ENCODE data around the gene SSR3. TPM values are rescaled to one million over a fixed set of nuclear protein-coding genes. Genes with fewer than 3 reads are reported as not detected.

The SSR3 gene
- total RNA-seq, 1 experiment from 2014 or later: 177 TPM

DNA sequence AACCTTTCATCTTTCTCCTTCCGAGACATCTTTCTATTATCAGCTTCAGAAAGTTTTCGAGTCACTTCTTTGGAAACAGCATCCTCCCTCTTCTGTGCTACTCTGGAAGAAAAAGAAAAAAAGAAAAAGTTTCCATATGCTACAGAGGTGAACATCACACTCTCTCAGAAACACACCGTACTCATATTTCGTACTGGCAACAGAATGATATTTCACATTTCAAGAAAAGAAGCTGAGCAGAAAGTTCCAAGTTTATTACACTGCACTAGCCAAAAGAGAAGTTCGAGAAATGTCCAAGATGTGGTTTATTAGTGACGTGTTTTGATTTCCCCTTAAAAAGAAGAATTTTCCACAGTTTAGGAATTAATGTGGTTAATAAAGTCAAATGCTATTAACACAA, 6.0 kb downstream of the SSR3 start:
- no peak for DNase-seq (ENCODE audit: low read depth, low spot score)
- no peak overlapping the region for H3K4me2 ChIP-seq (ENCODE audit: low read length)
- no peak for ATAC-seq
- peaks cover 6% of the 10 kb centered on the region; the same call in 1 of the 2 replicates for H4K20me1 ChIP-seq (ENCODE audit: insufficient read depth)
- RAD21 ChIA-PET (ENCODE audit: low non-redundant PET in 1 of 2, low total read pairs in 2 of 2, uncharacterized antibody in 2 of 2, unreplicated experiment in 2 of 2): no interaction called here
- H3K4me3 ChIP-seq (replicated peaks in 1 of 2; ENCODE audit: low read depth in 1 of 2, low read length in 2 of 2): no peak overlapping the region
- TF ChIP-seq CBX3 (IDR thresholded peaks at IDR 0.05; ENCODE audit: low read depth): no peak
- no peak for TF ChIP-seq ELF1 (IDR thresholded peaks at IDR 0.05; ENCODE audit: borderline replicate concordance, low read depth)
- TF ChIP-seq, protein P1, sequence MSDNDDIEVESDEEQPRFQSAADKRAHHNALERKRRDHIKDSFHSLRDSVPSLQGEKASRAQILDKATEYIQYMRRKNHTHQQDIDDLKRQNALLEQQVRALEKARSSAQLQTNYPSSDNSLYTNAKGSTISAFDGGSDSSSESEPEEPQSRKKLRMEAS (IDR thresholded peaks at IDR 0.05): no peak
- TF ChIP-seq YY1 (IDR thresholded peaks at IDR 0.05; ENCODE audit: extremely low read depth, insufficient replicate concordance, low read depth, low read length): no peak
- TF ChIP-seq ZFX (IDR thresholded peaks at IDR 0.05): no peak
- TF ChIP-seq, protein P2, sequence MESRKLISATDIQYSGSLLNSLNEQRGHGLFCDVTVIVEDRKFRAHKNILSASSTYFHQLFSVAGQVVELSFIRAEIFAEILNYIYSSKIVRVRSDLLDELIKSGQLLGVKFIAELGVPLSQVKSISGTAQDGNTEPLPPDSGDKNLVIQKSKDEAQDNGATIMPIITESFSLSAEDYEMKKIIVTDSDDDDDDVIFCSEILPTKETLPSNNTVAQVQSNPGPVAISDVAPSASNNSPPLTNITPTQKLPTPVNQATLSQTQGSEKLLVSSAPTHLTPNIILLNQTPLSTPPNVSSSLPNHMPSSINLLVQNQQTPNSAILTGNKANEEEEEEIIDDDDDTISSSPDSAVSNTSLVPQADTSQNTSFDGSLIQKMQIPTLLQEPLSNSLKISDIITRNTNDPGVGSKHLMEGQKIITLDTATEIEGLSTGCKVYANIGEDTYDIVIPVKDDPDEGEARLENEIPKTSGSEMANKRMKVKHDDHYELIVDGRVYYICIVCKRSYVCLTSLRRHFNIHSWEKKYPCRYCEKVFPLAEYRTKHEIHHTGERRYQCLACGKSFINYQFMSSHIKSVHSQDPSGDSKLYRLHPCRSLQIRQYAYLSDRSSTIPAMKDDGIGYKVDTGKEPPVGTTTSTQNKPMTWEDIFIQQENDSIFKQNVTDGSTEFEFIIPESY (IDR thresholded peaks at IDR 0.05; ENCODE audit: extremely low read depth, insufficient replicate concordance, low read length): no peak
- TF ChIP-seq SRF (IDR thresholded peaks at IDR 0.05; ENCODE audit: low read depth): no peak
- TF ChIP-seq, protein P3, sequence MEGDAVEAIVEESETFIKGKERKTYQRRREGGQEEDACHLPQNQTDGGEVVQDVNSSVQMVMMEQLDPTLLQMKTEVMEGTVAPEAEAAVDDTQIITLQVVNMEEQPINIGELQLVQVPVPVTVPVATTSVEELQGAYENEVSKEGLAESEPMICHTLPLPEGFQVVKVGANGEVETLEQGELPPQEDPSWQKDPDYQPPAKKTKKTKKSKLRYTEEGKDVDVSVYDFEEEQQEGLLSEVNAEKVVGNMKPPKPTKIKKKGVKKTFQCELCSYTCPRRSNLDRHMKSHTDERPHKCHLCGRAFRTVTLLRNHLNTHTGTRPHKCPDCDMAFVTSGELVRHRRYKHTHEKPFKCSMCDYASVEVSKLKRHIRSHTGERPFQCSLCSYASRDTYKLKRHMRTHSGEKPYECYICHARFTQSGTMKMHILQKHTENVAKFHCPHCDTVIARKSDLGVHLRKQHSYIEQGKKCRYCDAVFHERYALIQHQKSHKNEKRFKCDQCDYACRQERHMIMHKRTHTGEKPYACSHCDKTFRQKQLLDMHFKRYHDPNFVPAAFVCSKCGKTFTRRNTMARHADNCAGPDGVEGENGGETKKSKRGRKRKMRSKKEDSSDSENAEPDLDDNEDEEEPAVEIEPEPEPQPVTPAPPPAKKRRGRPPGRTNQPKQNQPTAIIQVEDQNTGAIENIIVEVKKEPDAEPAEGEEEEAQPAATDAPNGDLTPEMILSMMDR (IDR thresholded peaks at IDR 0.05 in 2 of 3, conservative IDR thresholded peaks at IDR 0.05 in 1 of 3; ENCODE audit: borderline replicate concordance in 1 of 3, insufficient read depth in 1 of 3, low read depth in 2 of 3, low read length in 2 of 3): no peak
- TF ChIP-seq, protein P4, sequence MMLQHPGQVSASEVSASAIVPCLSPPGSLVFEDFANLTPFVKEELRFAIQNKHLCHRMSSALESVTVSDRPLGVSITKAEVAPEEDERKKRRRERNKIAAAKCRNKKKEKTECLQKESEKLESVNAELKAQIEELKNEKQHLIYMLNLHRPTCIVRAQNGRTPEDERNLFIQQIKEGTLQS (IDR thresholded peaks at IDR 0.05): no peak
- TF ChIP-seq, protein P5, sequence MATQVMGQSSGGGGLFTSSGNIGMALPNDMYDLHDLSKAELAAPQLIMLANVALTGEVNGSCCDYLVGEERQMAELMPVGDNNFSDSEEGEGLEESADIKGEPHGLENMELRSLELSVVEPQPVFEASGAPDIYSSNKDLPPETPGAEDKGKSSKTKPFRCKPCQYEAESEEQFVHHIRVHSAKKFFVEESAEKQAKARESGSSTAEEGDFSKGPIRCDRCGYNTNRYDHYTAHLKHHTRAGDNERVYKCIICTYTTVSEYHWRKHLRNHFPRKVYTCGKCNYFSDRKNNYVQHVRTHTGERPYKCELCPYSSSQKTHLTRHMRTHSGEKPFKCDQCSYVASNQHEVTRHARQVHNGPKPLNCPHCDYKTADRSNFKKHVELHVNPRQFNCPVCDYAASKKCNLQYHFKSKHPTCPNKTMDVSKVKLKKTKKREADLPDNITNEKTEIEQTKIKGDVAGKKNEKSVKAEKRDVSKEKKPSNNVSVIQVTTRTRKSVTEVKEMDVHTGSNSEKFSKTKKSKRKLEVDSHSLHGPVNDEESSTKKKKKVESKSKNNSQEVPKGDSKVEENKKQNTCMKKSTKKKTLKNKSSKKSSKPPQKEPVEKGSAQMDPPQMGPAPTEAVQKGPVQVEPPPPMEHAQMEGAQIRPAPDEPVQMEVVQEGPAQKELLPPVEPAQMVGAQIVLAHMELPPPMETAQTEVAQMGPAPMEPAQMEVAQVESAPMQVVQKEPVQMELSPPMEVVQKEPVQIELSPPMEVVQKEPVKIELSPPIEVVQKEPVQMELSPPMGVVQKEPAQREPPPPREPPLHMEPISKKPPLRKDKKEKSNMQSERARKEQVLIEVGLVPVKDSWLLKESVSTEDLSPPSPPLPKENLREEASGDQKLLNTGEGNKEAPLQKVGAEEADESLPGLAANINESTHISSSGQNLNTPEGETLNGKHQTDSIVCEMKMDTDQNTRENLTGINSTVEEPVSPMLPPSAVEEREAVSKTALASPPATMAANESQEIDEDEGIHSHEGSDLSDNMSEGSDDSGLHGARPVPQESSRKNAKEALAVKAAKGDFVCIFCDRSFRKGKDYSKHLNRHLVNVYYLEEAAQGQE (IDR thresholded peaks at IDR 0.05; ENCODE audit: low read depth): no peak
- no peak for TF ChIP-seq CEBPB (IDR thresholded peaks at IDR 0.05; ENCODE audit: low read depth)
- no peak for TF ChIP-seq EZH2phosphoT487 (IDR thresholded peaks at IDR 0.05; ENCODE audit: borderline replicate concordance)
- no peak for TF ChIP-seq POLR2AphosphoS5 (IDR thresholded peaks at IDR 0.05; ENCODE audit: low read depth, low read length)
- TF ChIP-seq FOSL1 (IDR thresholded peaks at IDR 0.05; ENCODE audit: low read depth): no peak
- TF ChIP-seq ZNF274 (IDR thresholded peaks at IDR 0.05; ENCODE audit: low read depth, low read length): no peak
- no peak for TF ChIP-seq POLR2A (IDR thresholded peaks at IDR 0.05; ENCODE audit: borderline replicate concordance, extremely low read depth, insufficient read depth, insufficient read length)
- TF ChIP-seq JUND (IDR thresholded peaks at IDR 0.05): no peak
- no peak for TF ChIP-seq SP1 (IDR thresholded peaks at IDR 0.05; ENCODE audit: low read depth)
- CTCF ChIA-PET: no interaction called here
- H3K9ac ChIP-seq (ENCODE audit: low read length): no peak overlapping the region
- H3K36me3 ChIP-seq (ENCODE audit: control insufficient read depth in 1 of 2, insufficient read depth in 2 of 2, low read length in 2 of 2): peaks cover 29 to 83% of the 10 kb centered on the region in 2 experiments
- no peak overlapping the region for H2AFZ ChIP-seq (ENCODE audit: low read depth, low read length, poor library complexity, severe bottlenecking)
- POLR2A ChIA-PET: no interaction called here
- BruUV-seq (replicated peaks): no TSS peak
- no peak overlapping the region for H3K27ac ChIP-seq (ENCODE audit: low read depth, low read length)
- no peaks in the 10 kb centered on the region for H3K27me3 ChIP-seq (ENCODE audit: insufficient read depth, low read length)
- intact Hi-C loops (cut with micrococcal nuclease): no loop called here
- H3K9me2 ChIP-seq (ENCODE audit: insufficient read depth): no peaks in the 10 kb centered on the region
- no peaks in the 10 kb centered on the region for H3K9me3 ChIP-seq (ENCODE audit: control insufficient read depth in 1 of 2, insufficient read depth in 1 of 2, low read depth in 1 of 2, low read length in 2 of 2)
- H3K4me1 ChIP-seq (ENCODE audit: control insufficient read depth in 1 of 2, insufficient read depth in 2 of 2, low read length in 2 of 2): peaks cover 3 to 11% of the 10 kb centered on the region in 2 experiments; a peak in 2 of 4 replicates
- H3K79me2 ChIP-seq (ENCODE audit: insufficient read depth, low read length): peaks cover 98% of the 10 kb centered on the region

All from HCT116 (cell line).